GM19043 (cell line): ENCODE data around the gene TRIO.

Source experiments
- ATAC-seq: cut with Tn5 transposase; IDR thresholded peaks from one replicate; pipeline ENCODE4 v1.9.1; 2021; ENCODE audit warnings: low read depth; ENCODE audit not compliant: unreplicated experiment

TRIO gene

GRCh38 chr5:14218897-14219573, 75.9 kb downstream of the TRIO start:
- ATAC-seq, result no peak

GRCh38 chr5:14219800-14220512, 76.8 kb downstream of the TRIO start:
- no peak for ATAC-seq

GRCh38 chr5:14220642-14221041, 77.5 kb downstream of the TRIO start:
- ATAC-seq, result no peak

- no peak for ATAC-seq
Measured at GRCh38 chr5:14221732-14222131, 78.6 kb downstream of the TRIO start.

GRCh38 chr5:14222206-14222605, 79.1 kb downstream of the TRIO start:
- no peak for ATAC-seq

GRCh38 chr5:14223372-14223771, 80.2 kb downstream of the TRIO start:
- ATAC-seq, result no peak

- ATAC-seq, result no peak
Measured at GRCh38 chr5:14225173-14225834, 82.2 kb downstream of the TRIO start.

- ATAC-seq, result no peak
Measured at GRCh38 chr5:14226149-14226548, 83.0 kb downstream of the TRIO start.

- ATAC-seq, result no peak
Measured at GRCh38 chr5:14226554-14226953, 83.4 kb downstream of the TRIO start.

GRCh38 chr5:14226992-14227391, 83.8 kb downstream of the TRIO start:
- ATAC-seq, result no peak

GRCh38 chr5:14227513-14227912, 84.4 kb downstream of the TRIO start:
- no peak for ATAC-seq

GRCh38 chr5:14228219-14228618, 85.1 kb downstream of the TRIO start:
- no peak for ATAC-seq

- ATAC-seq, result no peak
Measured at GRCh38 chr5:14229181-14229580, 86.0 kb downstream of the TRIO start.

GRCh38 chr5:14229734-14230133, 86.6 kb downstream of the TRIO start:
- no peak for ATAC-seq

- ATAC-seq, result no peak
Measured at GRCh38 chr5:14231156-14231555, 88.0 kb downstream of the TRIO start.

GRCh38 chr5:14231890-14232289, 88.7 kb downstream of the TRIO start:
- no peak for ATAC-seq

GRCh38 chr5:14234204-14234603, 91.1 kb downstream of the TRIO start:
- no peak for ATAC-seq

- ATAC-seq, result peak; percentile 48
Measured at GRCh38 chr5:14235872-14236271, 92.7 kb downstream of the TRIO start.

- ATAC-seq, result no peak
Measured at GRCh38 chr5:14236757-14237156, 93.6 kb downstream of the TRIO start.

GRCh38 chr5:14237317-14238086, 94.4 kb downstream of the TRIO start:
- no peak for ATAC-seq

GRCh38 chr5:14238272-14238671, 95.1 kb downstream of the TRIO start:
- no peak for ATAC-seq
